NT2/D1 (cell line): ENCODE measurements around the gene MSMP.

ENCODE experiments used
- DNase-seq: peaks from one replicate; pipeline ENCODE4 v3.0.0-alpha.2; 2011; ENCODE audit warnings: low read depth, low spot score
- H3K27me3 ChIP-seq: 2 replicates; pipeline ENCODE4 v1.6.0; 2011; ENCODE audit warnings: mild to moderate bottlenecking; ENCODE audit not compliant: insufficient read length, insufficient read depth
- H3K36me3 ChIP-seq: 2 replicates; pipeline ENCODE4 v1.6.1; 2011; ENCODE audit warnings: mild to moderate bottlenecking, low read length, mixed read lengths; ENCODE audit not compliant: insufficient read depth, insufficient read length
- H3K4me1 ChIP-seq: 2 replicates; pipeline ENCODE4 v1.5.1; 2011; ENCODE audit not compliant: insufficient read depth, insufficient read length
- H3K4me3 ChIP-seq: 2 replicates; pipeline ENCODE4 v1.5.1; 2011; ENCODE audit warnings: low read depth; ENCODE audit not compliant: insufficient read length
- H3K9ac ChIP-seq: 2 replicates; pipeline ENCODE4 v1.6.0; 2011; ENCODE audit warnings: low read depth; ENCODE audit not compliant: insufficient read length
- H3K9me3 ChIP-seq: 2 replicates; pipeline ENCODE4 v1.5.1; 2011; ENCODE audit warnings: mild to moderate bottlenecking, low read length; ENCODE audit not compliant: insufficient read depth
- SUZ12 ChIP-seq: IDR thresholded peaks from 2 replicates; pipeline ENCODE4 v1.6.1; 2011; ENCODE audit not compliant: insufficient read length, insufficient read depth; ENCODE audit errors: extremely low read depth
- YY1 ChIP-seq: IDR thresholded peaks from 2 replicates; pipeline ENCODE4 v1.6.1; 2011; ENCODE audit not compliant: insufficient read length, insufficient read depth
- ZNF274 ChIP-seq: IDR thresholded peaks from 2 replicates; pipeline ENCODE4 v1.6.1; 2011; ENCODE audit warnings: mild to moderate bottlenecking, low read depth, low read length

The MSMP gene

DNA sequence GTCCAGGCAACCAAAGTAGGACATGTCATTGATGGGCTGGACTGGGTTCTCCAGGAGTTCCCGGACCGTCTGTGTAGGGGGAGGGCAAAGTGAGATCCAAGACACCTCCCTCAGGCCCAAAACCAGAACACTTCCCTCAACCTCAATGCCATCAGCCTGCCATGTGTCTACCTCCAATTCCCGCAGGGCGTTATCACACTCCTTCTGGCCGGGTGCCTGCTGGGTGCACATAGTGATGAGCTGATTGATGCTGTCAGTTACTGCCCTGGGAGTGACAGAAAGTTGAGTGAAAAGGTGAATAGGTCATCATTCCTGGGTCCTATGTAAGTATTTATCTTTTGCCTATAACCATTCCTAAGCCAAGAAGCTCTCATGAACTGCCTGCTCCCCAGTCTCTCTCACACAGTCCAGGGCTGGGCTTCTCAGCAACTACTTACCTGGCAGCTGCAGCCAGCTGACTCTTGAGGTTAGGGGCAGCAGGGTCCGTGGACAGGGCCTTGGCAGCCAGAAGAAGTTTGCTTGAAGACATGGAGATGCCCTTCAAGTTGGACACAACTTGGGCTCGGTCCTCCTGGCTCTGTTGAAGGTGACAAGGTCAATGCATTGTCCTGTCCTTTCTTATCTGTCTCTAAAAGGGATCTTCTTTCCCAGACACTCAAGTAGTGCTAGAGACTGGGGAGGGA, 43.1 kb downstream of the MSMP start:
- H3K9ac ChIP-seq: no peak overlapping the region
- no peak overlapping the region for H3K4me3 ChIP-seq
- H3K9me3 ChIP-seq: no peaks in the 10 kb centered on the region
- DNase-seq: no peak
- TF ChIP-seq YY1 (no peak), SUZ12 (no peak), ZNF274 (no peak)
- H3K27me3 ChIP-seq: no peaks in the 10 kb centered on the region
- H3K4me1 ChIP-seq: peaks cover 14% of the 10 kb centered on the region
- peaks cover 92% of the 10 kb centered on the region for H3K36me3 ChIP-seq

DNA sequence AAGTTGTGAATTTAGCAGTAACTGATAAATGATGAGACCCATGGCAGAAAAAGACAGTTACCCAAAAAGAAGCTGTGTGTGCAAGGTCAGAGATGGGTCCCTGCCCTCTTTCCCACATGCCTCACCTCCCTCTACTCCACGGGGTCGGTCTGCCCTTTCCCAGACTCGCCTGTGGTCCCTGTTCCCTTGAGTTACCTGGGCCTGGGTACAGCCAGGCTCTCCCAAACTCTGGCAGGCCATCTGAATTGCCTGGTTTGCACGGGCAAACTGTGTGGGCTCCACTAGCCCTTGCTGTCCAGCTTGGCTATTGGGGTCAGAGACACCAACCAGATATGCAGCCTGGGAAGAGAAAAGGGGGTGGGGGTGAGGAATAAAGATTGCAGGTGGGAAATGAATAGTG, 45.9 kb downstream of the MSMP start:
- peaks cover 11% of the 10 kb centered on the region for H3K4me1 ChIP-seq
- H3K4me3 ChIP-seq: no peak overlapping the region
- no peaks in the 10 kb centered on the region for H3K27me3 ChIP-seq
- no peak for TF ChIP-seq ZNF274
- TF ChIP-seq SUZ12: no peak
- TF ChIP-seq YY1: no peak
- peaks cover 93% of the 10 kb centered on the region for H3K36me3 ChIP-seq
- no peaks in the 10 kb centered on the region for H3K9me3 ChIP-seq
- no peak for DNase-seq
- H3K9ac ChIP-seq: no peak overlapping the region

DNA sequence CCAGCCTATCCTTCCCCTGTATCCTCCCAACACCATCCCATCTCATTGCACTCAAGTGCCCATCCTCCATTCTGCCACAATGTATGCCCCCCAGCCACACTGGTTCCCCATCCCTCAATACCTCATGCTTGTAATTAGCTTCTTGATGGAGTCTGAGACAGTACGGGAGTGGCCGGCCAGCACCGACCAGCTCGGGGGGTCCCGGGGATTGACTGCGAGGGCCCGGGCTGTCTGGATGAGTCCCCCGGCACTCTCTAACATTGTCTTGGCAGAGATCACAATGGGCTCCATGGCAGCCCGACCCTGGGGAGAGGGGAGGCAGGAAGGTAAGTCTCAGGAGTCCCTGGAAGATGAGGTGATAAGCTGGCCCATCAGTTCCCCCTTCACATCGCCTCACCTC, 47.1 kb downstream of the MSMP start:
- H3K4me3 ChIP-seq: no peak overlapping the region
- no peaks in the 10 kb centered on the region for H3K9me3 ChIP-seq
- peaks cover 92% of the 10 kb centered on the region for H3K36me3 ChIP-seq
- no peak overlapping the region for H3K9ac ChIP-seq
- DNase-seq: no peak
- TF ChIP-seq ZNF274: no peak
- no peak for TF ChIP-seq YY1
- TF ChIP-seq SUZ12: no peak
- H3K4me1 ChIP-seq: peaks cover 5% of the 10 kb centered on the region
- no peaks in the 10 kb centered on the region for H3K27me3 ChIP-seq

DNA sequence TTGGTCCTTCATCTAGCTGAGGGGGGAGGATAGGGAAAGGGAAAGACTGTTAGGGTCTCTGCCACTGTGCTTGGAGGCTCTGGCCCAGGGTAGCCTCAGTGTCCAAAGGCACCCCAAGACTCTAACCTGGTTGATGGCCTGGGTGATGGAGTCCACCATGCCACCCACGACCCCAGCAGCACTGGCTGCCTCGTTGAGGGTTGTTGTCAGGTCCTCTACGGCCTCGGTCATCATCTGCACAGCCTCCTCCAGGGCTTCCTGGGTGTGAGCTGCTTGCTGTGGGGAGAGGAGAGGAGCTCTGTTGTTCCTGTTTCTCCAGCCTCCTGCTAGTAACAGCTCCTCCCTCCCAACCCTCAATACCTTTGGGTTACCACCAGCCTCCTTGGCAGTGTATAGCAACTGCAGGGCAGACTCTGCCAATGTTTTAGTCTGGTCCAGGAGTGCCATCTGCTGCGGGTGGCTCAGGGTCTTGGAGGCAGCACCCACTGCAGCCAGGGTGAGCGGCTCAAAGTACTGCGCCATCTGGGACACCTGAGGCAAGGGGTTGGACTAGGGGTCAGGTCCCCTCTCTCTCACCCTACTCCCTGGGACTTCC, 48.1 kb downstream of the MSMP start:
- no peaks in the 10 kb centered on the region for H3K9me3 ChIP-seq
- no peak for DNase-seq
- no peaks in the 10 kb centered on the region for H3K27me3 ChIP-seq
- peaks cover 5% of the 10 kb centered on the region for H3K4me1 ChIP-seq
- peaks cover 92% of the 10 kb centered on the region for H3K36me3 ChIP-seq
- H3K9ac ChIP-seq: no peak overlapping the region
- H3K4me3 ChIP-seq: no peak overlapping the region
- TF ChIP-seq SUZ12: no peak
- TF ChIP-seq ZNF274: no peak
- TF ChIP-seq YY1: no peak

DNA sequence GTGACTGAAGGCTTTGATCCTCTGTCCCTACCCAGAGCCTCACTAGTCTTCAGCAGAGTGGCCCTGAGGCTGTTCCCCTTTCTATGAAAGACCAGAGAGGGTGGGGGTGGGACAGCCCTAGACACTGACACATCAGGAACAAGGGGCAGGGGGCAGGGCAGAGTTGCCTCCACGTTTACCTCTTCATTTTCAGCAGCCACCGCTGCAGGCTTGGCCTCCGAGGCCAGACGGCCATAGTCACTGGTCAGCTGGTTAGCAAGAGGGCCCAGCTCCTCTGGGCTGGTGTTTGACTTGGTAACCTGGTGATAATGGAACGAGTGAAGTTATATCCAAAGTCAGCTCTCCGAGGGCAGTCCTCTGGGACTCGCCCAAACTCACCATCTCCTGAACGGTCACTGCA, 48.7 kb downstream of the MSMP start:
- no peak for TF ChIP-seq SUZ12
- no peak for TF ChIP-seq ZNF274
- no peak for TF ChIP-seq YY1
- Histone ChIP-seq H3K4me3 (no peak overlapping the region), H3K9ac (no peak overlapping the region), H3K27me3 (no peaks in the 10 kb centered on the region), H3K9me3 (no peaks in the 10 kb centered on the region), H3K4me1 (peaks cover 5% of the 10 kb centered on the region), H3K36me3 (peaks cover 92% of the 10 kb centered on the region)
- DNase-seq: no peak

DNA sequence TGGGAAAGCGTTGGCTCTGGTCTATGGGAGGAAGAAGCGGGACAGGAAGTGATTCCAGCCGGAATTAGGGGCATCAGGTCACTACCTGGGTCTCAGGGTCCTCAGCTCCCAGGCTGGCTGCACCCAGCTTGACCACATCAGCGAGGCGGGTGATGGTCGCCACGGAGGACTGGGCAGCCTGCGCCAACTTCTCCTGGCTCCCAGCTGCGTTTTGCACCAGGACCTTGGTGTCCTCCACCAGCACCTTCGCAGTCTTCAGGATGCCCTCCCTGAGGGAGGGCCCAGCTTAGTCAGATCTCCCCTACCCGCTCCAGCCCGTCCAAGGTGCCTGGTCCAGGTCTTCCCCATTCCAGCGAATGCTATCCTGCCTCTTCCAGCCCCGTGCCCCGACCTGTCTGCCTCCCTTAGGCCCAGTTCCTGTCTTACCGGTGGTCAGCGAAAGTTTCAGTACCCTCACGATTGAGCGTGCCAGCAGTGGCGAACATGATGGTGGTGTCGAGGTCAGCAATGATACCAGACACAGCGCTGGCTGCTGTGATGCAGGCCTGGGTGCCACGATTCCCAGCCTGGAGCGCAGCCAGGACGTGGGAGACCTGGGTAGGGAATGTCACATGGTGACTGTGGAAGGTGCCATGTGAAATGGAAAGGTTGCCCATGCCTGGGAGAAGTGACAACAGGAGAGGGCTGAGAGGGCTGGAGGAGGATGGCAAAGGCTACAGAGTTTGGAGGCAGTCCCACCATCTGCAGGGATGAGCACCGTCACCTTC, 50.0 kb downstream of the MSMP start:
- no peak for DNase-seq
- Histone ChIP-seq H3K4me1 (peaks cover 5% of the 10 kb centered on the region), H3K27me3 (no peaks in the 10 kb centered on the region), H3K4me3 (no peak overlapping the region), H3K36me3 (peaks cover 97% of the 10 kb centered on the region), H3K9ac (no peak overlapping the region), H3K9me3 (no peaks in the 10 kb centered on the region)
- TF ChIP-seq ZNF274: no peak
- TF ChIP-seq SUZ12: no peak
- no peak for TF ChIP-seq YY1
